Effector memory CD4-positive, alpha-beta T cell (primary cell): ENCODE data around the gene AIFM1.

ENCODE experiments used
- DNase-seq, 3 donors: peaks; one replicate each; pipeline ENCODE4 v3.0.0-alpha.2; 2020
- H3K27ac ChIP-seq: 2 replicates; pipeline ENCODE4 v1.7.0; 2013; ENCODE audit warnings: mild to moderate bottlenecking, low read length, moderate library complexity; ENCODE audit not compliant: insufficient read depth, poor library complexity, severe bottlenecking
- H3K27me3 ChIP-seq: replicated peaks from 2 replicates; pipeline ENCODE4 v1.7.0; 2013; ENCODE audit warnings: mild to moderate bottlenecking, low read length; ENCODE audit not compliant: insufficient read depth, control insufficient read depth, poor library complexity, severe bottlenecking
- H3K36me3 ChIP-seq: 2 replicates; pipeline ENCODE4 v1.7.0; 2013; ENCODE audit warnings: mild to moderate bottlenecking, low read length, moderate library complexity; ENCODE audit not compliant: control insufficient read depth, insufficient read depth
- H3K4me1 ChIP-seq: 2 replicates; pipeline ENCODE4 v1.7.0; 2013; ENCODE audit warnings: low read length, mild to moderate bottlenecking; ENCODE audit not compliant: control insufficient read depth, insufficient read depth, poor library complexity, severe bottlenecking
- H3K4me3 ChIP-seq: 2 replicates; pipeline ENCODE4 v1.7.0; 2013; ENCODE audit warnings: low read length, low read depth, mild to moderate bottlenecking; ENCODE audit not compliant: insufficient read depth, poor library complexity, severe bottlenecking
- H3K9me3 ChIP-seq: 2 replicates; pipeline ENCODE4 v1.7.0; 2013; ENCODE audit warnings: mild to moderate bottlenecking, low read length, moderate library complexity; ENCODE audit not compliant: control insufficient read depth

AIFM1 gene

DNA sequence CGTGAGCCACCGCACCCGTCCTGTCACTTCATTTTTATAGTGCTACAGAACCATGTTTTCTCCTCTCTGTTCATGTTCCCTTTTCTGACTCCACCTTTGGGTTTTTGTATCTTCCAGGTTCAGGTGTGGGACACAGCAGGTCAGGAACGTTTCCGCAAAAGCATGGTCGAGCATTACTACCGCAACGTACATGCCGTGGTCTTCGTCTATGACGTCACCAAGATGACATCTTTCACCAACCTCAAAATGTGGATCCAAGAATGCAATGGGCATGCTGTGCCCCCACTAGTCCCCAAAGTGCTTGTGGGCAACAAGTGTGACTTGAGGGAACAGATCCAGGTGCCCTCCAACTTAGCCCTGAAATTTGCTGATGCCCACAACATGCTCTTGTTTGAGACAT is 18.5 kb upstream of the AIFM1 start:
- no peaks in the 10 kb centered on the region for H3K4me1 ChIP-seq
- DNase-seq = no peak
- H3K9me3 ChIP-seq = no peaks in the 10 kb centered on the region
- no peaks in the 10 kb centered on the region for H3K36me3 ChIP-seq
- no peaks in the 10 kb centered on the region for H3K27me3 ChIP-seq
- H3K4me3 ChIP-seq = no peak overlapping the region
- no peak overlapping the region for H3K27ac ChIP-seq

- no peak for DNase-seq
- H3K4me1 ChIP-seq = peaks cover under 1% of the 10 kb centered on the region
Observed at GRCh38 chrX:130179579-130180215, 14.1 kb upstream of the AIFM1 start.

GRCh38 chrX:130179170-130179569 is 13.5 kb upstream of the AIFM1 start:
- H3K4me1 ChIP-seq = peaks cover 6% of the 10 kb centered on the region
- no peak overlapping the region for H3K27ac ChIP-seq

More at GRCh38 chrX:130179579-130180215, 14.1 kb upstream of the AIFM1 start:
- H3K27ac ChIP-seq = no peak overlapping the region
- no peak overlapping the region for H3K4me3 ChIP-seq
- no peaks in the 10 kb centered on the region for H3K27me3 ChIP-seq
- no peaks in the 10 kb centered on the region for H3K9me3 ChIP-seq
- no peaks in the 10 kb centered on the region for H3K36me3 ChIP-seq

GRCh38 chrX:130176942-130177341 is 11.3 kb upstream of the AIFM1 start:
- peaks cover 9% of the 10 kb centered on the region for H3K4me1 ChIP-seq
- no peaks in the 10 kb centered on the region for H3K36me3 ChIP-seq
- H3K27ac ChIP-seq = no peak overlapping the region
- no peaks in the 10 kb centered on the region for H3K27me3 ChIP-seq
- no peak overlapping the region for H3K4me3 ChIP-seq
- H3K9me3 ChIP-seq = no peaks in the 10 kb centered on the region
- no peak for DNase-seq

More at GRCh38 chrX:130179170-130179569, 13.5 kb upstream of the AIFM1 start:
- no peak for DNase-seq
- no peak overlapping the region for H3K4me3 ChIP-seq
- no peaks in the 10 kb centered on the region for H3K27me3 ChIP-seq
- no peaks in the 10 kb centered on the region for H3K36me3 ChIP-seq
- H3K9me3 ChIP-seq = no peaks in the 10 kb centered on the region

GRCh38 chrX:130176354-130176776 is 10.7 kb upstream of the AIFM1 start:
- Histone ChIP-seq H3K27ac (no peak overlapping the region), H3K9me3 (no peaks in the 10 kb centered on the region), H3K4me1 (peaks cover 9% of the 10 kb centered on the region), H3K4me3 (no peak overlapping the region), H3K36me3 (no peaks in the 10 kb centered on the region), H3K27me3 (no peaks in the 10 kb centered on the region)
- no peak for DNase-seq

GRCh38 chrX:130174937-130175336 is 9.3 kb upstream of the AIFM1 start:
- Histone ChIP-seq H3K9me3 (no peaks in the 10 kb centered on the region), H3K36me3 (no peaks in the 10 kb centered on the region), H3K27ac (no peak overlapping the region), H3K4me1 (peaks cover 9% of the 10 kb centered on the region), H3K4me3 (no peak overlapping the region), H3K27me3 (no peaks in the 10 kb centered on the region)
- no peak for DNase-seq

GRCh38 chrX:130174045-130174704 is 8.5 kb upstream of the AIFM1 start:
- H3K4me1 ChIP-seq = peaks cover 9% of the 10 kb centered on the region
- DNase-seq = no peak

DNA sequence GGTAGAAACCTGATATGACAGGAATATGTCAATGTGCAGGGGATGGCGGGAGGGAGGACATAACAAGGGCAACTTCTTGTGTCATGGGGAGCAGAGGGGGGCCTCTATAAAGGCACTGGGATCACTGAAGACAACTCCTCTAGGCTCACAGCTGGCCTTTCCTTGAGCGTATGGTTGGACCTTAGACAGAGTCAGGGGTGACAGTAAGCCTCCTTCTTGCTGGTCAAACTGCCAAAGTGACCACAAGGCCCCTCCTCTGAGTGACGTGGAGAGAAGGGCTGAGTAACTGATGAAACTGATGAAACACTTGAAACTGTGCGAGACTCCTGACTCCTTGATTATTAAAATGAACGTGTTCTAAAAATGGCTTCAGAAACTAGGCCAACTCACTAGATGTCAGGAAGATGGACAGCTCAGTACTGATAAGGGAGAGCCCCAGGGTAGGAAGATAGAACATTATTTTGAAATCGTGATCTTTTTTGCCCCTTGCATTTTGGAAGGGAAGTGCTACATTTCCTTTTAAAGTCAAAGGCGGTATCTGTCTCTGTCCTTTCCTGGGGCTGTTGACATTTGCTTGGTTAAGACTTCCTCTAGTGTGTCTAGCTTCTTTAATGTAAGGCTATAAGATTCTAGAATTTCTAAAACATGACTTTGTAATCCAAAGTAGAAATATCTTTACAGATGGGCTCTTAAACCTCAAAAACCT is 7.7 kb upstream of the AIFM1 start:
- peak overlapping the region; percentile 56 for H3K4me3 ChIP-seq
- no peaks in the 10 kb centered on the region for H3K36me3 ChIP-seq
- H3K4me1 ChIP-seq = peaks cover 9% of the 10 kb centered on the region
- DNase-seq = no peak
- peak overlapping the region; percentile 43 for H3K27ac ChIP-seq
- no peaks in the 10 kb centered on the region for H3K27me3 ChIP-seq
- H3K9me3 ChIP-seq = no peaks in the 10 kb centered on the region

More at GRCh38 chrX:130174045-130174704, 8.5 kb upstream of the AIFM1 start:
- no peaks in the 10 kb centered on the region for H3K36me3 ChIP-seq
- no peak overlapping the region for H3K27ac ChIP-seq
- peak overlapping the region; percentile 56 for H3K4me3 ChIP-seq
- H3K27me3 ChIP-seq = no peaks in the 10 kb centered on the region
- H3K9me3 ChIP-seq = no peaks in the 10 kb centered on the region

DNA sequence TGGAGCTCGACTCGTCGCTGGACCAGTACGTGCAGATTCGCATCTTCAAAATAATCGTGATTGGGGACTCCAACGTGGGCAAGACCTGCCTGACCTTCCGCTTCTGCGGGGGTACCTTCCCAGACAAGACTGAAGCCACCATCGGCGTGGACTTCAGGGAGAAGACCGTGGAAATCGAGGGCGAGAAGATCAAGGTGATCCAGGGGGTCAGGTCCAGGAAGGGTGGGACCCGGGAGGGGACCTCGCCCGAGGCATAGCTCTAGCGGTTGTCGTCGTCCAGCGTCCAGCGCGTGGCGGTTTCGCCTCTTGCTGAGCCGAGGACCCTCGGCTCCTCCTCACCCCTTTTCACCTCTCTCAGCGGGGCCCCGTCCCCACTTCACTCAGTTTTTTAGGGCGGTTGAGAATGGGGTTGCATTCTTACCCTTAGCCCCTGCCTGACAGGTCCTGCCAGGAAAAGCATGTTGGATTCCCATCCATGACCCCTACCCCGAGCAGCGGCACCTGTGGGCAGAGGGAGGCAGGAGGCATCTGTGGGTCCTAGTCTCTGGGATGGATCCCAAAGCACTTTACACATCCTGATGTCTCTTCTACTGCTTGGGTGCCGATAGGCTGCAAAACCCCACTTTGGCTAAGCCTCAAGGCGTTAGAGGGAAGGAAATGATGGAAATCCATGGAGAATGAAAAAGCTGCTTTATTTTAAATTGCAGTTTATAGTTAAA is 6.6 kb upstream of the AIFM1 start:
- Histone ChIP-seq H3K36me3 (no peaks in the 10 kb centered on the region), H3K27me3 (no peaks in the 10 kb centered on the region), H3K27ac (peak overlapping the region; percentile 43), H3K9me3 (no peaks in the 10 kb centered on the region), H3K4me1 (peaks cover 9% of the 10 kb centered on the region), H3K4me3 (peak overlapping the region; percentile 56)
- DNase-seq = no peak
